GM13976 (cell line): ENCODE data around the gene APLF.

Experiments used
- DNase-seq: peaks from one replicate; pipeline ENCODE4 v3.0.0; 2012; ENCODE audit warnings: low spot score
- in situ Hi-C: fragments of 300-500 bp; cut with MboI; formaldehyde crosslinking; loops from one replicate; pipeline ENCODE4 v1.12.0; 2022; ENCODE audit warnings: low sequenced_read_pairs, mixed read lengths, inconsistent platforms; ENCODE audit not compliant: unreplicated experiment
- TF ChIP-seq, protein P1 (sequence below): IDR thresholded peaks from 2 replicates; pipeline ENCODE4 v1.5.1; 2012; ENCODE audit warnings: borderline replicate concordance, mild to moderate bottlenecking; ENCODE audit not compliant: insufficient read depth; ENCODE audit errors: extremely low read depth, missing control alignments, control extremely low read depth

The APLF gene

DNA sequence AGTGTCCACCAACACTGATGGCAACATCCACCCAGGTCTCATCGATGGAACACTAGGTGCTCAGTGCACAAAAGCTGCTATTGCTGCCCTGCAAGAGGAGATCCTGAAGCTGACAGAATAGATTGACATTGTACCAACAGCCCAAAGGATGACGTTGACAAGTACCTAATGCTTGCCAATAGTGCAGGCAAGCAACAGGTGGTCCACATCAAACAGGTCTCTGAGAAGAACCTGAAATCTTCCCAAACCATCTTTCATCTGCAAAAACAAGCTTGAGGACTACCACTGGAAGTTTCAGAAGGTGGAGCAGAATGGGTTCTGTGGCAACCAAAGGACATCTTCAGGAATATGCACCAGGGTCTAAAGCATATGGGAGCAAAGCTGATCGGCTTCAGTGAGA lies 160.2 kb downstream of the APLF start:
- TF ChIP-seq, protein P1, sequence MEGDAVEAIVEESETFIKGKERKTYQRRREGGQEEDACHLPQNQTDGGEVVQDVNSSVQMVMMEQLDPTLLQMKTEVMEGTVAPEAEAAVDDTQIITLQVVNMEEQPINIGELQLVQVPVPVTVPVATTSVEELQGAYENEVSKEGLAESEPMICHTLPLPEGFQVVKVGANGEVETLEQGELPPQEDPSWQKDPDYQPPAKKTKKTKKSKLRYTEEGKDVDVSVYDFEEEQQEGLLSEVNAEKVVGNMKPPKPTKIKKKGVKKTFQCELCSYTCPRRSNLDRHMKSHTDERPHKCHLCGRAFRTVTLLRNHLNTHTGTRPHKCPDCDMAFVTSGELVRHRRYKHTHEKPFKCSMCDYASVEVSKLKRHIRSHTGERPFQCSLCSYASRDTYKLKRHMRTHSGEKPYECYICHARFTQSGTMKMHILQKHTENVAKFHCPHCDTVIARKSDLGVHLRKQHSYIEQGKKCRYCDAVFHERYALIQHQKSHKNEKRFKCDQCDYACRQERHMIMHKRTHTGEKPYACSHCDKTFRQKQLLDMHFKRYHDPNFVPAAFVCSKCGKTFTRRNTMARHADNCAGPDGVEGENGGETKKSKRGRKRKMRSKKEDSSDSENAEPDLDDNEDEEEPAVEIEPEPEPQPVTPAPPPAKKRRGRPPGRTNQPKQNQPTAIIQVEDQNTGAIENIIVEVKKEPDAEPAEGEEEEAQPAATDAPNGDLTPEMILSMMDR = no peak

More for the DNA sequence above, 160.2 kb downstream of the APLF start:
- in situ Hi-C loops = no loop called here
- DNase-seq = no peak
